ENCODE results near the gene OSBPL9.
"Not testable (repeated sequence)": the region's sequence is repeated elsewhere in the genome, so short reads cannot be mapped to it uniquely, and the experiment has no call there.

OSBPL9 gene

GRCh38 chr1:51819021-51819420 is 202.1 kb downstream of the OSBPL9 start:
- not testable (repeated sequence) for DNase-seq

GRCh38 chr1:51819810-51820209 is 202.9 kb downstream of the OSBPL9 start:
- no peak for DNase-seq

DNA sequence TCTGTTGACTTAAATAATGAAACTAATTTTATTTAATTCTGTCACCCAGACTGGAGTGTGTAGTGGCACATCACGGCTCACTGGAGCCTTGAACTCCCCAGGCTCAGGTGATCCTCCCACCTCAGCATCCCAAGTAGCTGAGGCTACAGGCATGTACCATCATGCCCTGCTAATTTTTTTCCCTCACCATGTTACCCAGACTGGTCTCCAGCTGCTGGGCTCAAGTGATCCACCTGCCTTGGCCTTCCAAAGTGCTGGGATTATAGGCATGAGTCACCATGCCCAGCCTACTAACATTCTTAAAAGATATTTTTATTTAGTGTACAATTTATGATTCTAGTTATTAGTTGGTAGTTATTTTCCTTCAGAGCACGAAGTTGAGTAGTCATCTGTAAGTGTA is 212.2 kb downstream of the OSBPL9 start:
- DNase-seq = no peak

DNA sequence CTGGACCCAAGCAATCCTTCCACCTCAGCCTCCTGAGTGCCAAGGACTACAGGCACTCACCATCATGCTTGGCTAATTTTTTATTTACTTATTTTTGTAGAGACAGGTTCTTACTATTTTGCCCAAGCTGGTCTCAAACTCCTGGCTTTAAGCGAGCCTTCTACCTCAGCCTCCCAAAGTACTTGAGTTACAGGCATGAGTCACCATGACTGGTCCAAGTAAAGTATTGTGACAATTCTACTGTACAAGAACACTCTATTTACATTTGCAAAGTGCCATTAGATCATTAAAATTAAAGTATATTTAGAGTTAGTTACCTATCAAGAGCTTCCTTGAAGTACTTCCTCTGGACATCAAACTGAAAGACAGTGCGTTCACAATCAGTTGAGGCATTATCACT is 216.8 kb downstream of the OSBPL9 start:
- DNase-seq = no peak

DNA sequence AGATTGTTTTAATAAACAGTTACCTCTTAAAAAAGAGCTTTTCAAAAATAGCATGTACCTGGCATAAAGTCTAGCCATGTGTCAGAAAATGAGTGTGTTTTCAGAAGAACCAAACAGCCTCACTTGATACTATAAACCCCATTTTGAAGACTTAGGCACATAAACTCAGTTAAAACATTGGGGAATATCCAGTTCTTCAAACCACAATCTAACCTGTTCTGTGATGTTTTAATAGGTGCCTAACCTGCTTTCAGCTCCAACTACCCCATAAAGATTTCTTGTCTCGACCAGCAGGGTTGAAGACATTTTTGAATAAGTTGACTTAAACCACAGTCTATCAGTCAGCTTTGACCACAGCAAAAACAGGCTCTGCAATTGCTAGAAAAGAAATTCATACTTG is 220.4 kb downstream of the OSBPL9 start:
- no peak for DNase-seq

Data from NCI-H1105 (cell line).